GM18517 (cell line): ENCODE data around the gene MUSTN1.

Experiments used
- ATAC-seq: cut with Tn5 transposase; IDR thresholded peaks from one replicate; pipeline ENCODE4 v1.9.1; 2021; ENCODE audit warnings: mild to moderate bottlenecking, moderate library complexity; ENCODE audit not compliant: unreplicated experiment

The MUSTN1 gene

DNA sequence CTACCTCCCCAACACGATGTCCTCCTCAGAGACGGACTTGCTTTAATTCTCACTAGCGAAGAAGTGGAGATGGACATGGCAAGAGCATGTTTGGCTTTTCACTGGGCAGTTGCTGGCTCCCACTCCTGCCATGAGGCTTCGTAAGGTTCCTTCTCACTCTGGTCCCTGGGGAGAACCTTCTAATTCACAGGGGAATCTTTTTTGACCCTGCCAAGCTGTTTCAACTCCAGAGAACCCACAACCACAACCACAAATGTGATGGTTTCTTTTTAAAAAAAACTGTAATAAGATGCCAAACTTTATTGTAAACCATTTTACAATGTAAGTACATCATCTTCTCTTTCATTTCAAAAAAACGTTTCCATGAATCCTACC is 1.6 kb upstream of the MUSTN1 start:
- no peak for ATAC-seq

DNA sequence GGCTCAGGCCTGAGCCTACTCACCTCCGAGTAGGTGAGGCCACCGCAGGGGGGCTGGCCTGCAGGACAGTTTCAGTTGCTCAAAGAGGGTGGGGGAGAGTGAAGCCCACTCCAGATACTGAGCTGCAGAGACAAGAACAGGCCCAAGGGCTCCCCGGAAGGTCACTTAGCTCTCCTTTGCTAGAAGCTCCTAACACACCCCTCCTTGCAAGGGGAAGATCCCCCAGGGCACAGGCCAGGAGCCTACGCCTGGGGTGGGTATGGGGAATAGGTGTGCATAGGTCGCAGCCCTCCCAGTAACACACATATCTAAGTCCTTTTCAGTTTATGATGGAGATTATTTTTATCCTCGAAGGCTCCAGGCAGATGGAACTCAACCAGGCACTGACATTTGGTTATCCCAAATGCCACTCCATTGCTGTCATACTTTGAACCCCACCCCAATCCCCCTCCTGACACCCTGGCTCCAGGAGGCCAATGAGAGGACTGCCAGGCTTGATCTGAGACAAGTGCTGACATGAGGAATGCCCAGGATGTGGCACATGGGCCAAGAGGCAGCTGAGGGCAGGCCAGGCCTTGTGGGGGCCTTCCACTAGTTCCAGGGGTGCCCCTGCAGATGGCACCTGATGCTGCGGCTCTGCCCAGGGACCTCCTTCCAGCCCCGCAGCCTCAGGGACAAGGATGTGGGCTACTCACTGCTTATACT is 1.1 kb upstream of the MUSTN1 start:
- no peak for ATAC-seq

DNA sequence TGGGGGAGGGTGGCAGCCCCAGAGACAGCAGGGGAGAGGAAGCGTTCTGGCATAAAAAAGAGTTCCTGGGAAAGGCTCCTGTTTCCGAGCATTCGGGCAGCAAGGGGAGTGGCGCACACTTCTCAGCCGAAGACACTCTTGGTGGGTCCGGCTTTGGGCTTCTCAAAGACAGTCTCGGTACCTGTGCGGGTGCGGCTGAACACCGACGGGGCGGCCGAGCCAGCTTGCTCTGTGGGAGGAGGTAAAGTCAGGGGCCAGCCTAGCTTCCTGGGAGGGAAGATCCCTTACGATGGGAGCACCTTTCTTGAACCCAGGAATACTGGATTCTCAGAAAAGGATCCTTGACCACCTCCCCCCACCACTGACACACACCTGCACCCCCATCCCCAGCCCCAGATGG is 1.6 kb downstream of the MUSTN1 start:
- ATAC-seq: no peak

DNA sequence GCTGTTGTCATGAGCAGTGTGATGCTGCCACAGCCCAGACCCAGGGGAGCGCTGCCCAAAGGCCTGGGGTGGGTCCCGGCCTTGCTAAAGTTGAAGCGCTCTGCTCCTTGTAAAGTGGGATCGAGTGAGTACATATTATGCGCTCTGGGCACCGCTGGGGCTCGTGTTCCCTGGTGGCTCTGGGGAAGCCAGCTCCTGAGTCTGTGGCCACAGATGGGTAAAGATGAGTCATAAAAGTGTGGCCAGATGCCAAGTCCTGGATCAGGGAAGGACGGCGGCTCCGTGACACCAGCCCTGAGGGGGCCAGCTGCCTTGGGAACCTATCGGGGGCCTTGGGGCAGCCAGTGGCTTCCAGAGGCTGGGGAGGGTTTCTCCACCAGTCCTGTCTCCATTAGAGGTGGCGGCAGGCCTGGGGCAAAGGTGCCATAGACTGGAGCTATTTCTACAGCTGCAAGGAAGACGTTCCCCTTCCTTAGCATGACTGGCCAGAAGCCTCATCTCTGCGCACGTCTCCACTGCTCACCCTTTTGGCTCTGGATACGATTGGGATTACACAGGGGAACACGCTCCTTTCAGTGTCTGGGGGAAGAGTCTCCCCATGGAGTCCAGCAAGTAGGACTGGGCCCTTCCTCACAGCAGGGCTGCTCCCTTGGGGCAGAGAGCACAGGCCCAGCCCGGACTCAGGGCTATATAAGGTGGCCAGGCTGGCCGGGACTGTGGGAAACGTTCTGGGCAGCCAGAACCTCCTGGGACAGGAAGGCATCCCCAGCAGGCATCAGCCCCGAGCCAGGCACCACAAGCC is 3.1 kb downstream of the MUSTN1 start:
- ATAC-seq: no peak

DNA sequence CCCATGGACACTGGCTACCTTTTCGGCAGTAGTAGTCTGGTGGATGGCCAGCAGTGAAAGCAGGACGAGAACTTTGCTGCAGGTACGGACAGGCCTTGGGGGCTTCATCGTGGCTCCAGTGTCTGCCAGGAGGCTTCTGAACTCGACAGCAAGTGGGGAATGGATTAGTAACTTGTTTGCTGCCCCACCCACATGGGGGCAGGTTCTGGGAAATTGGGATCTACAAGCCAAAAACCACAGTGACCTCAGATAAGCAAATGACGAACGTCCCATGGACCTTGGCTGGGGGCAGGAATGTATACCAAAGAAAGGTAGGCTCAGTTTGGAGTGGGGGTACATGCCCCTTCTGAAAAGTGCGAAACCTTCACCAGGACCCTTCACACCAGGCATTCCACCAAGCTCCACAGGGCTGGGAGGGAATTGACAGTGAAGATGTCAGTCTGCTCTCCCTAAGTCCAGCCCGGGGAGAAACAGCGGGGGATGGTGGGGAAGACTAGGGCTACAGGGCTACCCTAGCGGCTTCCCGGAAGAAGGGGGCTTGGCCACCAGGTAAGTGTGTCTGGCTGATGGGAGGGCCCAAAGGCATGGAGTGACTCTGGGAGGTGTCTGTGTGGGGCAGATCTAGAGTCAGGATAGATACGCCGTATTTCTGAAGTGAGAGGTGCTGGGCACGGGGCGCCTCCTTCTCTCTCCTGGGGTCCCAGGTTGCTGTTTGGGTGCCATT is 4.1 kb downstream of the MUSTN1 start, which contains the start of gene ITIH4:
ITIH4 (minus strand) TSS at position 138 of the 724 bp plus-strand sequence; CDS start at position 108, 30 bp downstream.
- no peak for ATAC-seq

DNA sequence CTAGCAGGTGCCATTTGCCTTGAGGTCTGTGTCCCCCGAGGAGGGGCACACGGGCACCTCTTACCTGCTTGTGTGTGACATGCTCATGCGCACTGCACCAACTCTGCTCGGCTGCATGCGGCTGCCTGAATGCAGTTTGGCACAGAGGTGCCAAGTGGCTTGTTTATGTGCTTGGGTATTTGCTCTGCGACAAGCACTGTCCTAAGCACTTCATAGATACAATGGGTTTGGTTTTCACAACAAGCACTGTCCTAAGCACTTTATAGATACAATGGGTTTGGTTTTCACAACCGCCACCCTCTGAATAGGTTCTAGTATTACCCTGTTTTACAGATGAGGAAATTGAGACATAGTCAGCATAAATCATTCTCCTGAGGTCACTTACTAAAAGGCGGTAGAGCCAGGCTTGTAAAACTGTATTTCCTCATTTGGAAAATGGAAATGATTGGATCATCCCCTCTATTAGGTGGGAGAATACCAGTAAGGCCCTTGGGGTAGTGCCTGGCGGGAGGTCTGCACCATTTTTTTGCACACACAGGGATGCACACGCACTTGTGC is 4.8 kb downstream of the MUSTN1 start:
- ATAC-seq: no peak

DNA sequence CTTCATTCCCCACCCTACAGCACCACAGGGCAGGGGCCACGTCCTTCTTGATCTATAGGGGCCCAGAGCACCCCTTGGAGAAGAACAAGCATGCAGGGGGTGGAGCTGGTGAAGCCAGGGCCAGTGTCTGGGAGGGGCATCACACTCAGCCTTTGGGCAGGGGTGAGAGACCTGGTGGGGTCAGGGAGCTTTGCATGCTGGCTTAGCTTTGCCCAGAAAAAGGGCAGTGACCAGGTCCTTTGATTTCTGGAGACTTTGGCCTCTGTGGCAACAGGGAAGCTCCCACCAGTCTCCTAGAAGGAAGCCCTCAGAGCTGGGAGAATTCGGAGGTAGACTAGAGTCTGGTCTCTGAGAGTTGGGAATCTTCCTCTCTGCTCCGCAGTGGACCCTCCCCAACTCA is 5.3 kb downstream of the MUSTN1 start:
- no peak for ATAC-seq

DNA sequence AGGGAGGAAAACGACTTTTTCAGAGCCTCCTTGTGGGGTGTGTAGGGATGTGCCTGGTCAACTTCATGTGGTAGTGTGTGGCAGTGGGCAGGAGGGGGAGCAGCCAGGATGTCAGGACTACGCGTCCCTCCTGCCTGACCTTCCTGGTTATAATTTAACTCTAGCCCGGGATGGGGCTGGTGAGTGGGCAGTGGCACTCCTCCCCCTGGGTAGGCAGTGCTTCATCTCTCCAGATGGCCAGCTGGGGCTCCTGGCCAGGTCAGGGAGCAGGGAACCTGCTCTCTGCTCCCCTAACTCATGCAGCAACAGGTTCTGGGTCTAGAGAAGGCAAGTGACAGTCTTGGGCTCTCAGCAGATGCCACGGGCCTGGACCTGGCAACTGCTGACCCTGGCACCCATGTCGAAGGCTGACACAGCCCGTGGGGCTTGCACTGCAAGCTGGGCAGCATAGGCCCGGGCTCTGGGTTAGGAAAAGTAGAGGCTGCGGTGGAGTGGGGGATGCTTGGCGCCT is 6.9 kb downstream of the MUSTN1 start:
- ATAC-seq: no peak

DNA sequence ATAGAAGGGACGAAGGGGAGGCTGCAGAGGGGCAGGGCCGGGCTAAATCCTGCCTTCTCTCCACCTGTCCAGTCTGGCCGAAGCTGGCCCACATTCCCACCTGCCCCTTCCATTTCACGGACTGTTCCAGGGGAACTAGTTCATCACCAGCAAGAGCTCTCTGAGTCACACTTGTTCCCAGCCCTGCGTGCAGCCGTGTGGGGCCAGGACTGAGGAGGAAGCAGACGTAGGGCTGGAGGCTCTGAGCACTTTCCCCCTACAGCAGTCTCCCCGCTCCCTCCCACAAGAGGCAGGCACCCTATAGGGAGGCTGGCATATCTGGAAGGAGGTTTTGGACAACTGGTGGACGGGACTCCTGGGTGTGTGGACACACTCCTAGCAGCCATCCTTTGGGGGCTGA is 7.4 kb downstream of the MUSTN1 start:
- ATAC-seq: no peak

DNA sequence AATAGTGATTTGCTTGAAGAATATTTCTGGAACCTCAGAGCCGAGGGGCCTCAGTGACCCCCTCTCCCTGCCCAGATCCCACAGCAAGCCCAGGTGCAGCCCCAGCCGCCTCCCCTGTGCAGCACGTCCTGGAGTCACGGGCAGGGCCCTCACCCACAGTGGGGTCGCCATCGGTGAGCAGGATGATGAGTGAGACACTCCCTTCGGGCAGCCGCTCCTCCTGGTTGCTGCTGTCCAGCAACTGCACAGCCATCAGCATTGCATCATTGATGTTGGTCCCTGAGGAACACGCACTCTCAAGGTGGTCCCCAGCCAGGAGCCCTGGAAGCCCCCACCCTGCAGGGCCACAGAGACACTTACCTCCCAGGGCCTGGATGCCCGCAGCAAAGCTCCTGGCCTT is 10.8 kb downstream of the MUSTN1 start:
- ATAC-seq: no peak

DNA sequence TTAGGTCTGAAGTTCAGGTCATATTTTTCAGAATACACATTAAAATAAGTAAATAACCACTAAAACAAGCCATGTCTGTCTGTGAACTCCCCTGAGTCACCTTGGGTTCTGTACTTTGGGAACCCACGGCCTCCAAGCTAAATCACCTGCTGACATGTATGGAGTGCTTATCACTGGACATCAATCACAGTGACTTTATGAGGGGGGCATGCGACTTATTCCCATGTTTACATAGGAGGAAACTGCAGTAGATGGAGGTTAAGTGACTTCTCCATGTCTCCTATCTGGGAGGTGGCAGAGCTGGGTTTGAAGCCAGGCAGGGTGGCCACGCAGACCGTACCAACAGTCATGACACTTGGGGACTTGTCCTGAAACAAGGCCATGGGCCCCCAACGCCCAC is 12.5 kb downstream of the MUSTN1 start:
- ATAC-seq: no peak

DNA sequence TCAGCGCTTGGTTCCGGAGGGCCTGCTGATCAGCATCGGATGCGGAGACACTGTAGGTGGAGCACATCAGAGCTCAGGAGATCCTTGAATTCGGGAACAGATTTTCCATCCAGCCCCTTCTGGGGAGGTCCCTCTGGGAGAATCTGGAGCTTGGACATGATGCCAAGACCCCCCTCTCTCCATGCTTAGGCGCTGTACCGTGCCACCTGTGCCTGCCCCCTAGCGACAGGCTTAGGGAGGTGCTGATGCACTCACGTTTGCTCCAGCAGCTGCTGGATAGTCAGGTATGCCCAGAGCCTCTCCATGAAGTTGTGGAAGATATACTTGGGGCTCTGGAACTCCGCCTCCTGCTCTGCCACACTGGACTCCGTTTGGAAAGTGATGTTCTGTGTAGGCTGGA is 14.1 kb downstream of the MUSTN1 start:
- no peak for ATAC-seq

DNA sequence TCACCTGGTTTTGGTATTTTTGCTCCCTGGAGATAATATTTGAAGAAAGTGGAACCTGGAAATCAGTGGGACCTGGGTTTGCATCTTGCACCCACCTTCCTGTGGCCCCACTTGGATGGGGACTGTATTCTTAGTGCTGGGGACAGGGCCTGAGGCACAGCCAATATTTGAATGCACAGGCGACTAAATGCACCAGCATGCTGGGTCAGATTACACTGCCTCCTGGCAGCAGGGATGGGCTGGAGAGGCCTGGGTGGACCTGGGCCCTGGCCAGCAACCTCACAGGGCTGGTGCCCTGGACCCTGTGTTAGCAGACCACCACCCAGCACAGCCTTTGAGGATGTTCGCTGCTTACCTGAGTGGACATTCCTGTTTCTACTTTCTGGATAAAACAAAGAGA is 14.9 kb downstream of the MUSTN1 start:
- no peak for ATAC-seq

DNA sequence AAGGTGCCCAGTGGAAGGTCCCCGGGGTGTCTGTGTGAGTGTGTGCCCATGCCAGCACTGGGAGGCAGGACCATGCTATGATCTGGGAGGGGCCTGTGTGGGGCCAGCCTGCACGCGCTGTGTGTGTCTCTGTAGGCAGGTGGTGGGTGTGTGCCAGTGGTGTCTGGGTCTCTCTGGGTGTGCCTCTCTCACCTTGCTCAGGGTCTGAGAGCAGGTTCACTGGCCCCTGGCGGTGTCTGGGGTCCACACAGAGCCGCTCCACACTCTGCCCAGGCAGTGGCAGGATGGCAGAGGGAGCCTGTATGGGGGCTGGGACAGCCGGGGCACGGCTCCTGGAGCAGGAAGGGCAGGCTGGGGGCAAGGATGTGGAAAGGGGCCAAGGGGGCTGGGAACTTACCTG is 17.0 kb downstream of the MUSTN1 start:
- no peak for ATAC-seq

DNA sequence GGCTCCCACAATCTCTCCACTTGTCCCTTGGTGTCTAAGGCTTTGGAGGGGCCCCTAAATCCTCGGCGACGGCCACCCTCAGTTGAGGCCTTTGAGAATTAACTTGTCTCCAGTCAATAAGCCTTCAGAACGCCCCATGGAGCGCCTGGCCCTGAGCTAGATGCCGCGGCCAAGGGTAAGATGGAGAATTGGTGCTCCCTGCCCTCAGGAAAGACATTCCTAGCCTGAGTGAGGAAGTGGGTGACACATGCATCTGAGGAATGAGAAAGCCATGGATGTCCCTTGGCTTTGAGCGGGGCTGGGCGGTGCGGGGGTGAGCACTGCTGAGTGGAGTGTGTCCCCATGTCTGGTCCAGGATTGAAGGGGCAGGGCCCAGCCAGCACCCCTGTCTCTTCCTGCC is 17.6 kb downstream of the MUSTN1 start:
- no peak for ATAC-seq

DNA sequence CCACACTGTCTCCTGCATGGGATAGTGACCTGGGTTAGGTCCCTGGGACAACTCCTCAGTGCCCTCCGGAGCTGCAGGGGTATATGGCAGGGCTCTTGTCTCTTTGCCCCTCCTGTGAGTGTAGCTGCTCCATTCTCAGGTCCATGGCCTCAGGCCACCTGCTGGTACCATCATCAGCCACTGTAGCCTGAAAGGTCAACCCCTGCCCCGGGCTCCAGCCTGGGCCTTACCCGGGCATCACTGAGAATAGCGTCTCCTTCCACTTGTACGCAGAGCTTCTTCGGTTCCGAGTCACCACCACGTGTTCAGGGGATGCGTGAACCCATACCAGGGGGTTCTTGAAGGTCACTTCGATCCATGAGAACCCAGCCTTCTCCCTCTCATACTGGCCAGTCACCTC is 18.2 kb downstream of the MUSTN1 start:
- no peak for ATAC-seq

DNA sequence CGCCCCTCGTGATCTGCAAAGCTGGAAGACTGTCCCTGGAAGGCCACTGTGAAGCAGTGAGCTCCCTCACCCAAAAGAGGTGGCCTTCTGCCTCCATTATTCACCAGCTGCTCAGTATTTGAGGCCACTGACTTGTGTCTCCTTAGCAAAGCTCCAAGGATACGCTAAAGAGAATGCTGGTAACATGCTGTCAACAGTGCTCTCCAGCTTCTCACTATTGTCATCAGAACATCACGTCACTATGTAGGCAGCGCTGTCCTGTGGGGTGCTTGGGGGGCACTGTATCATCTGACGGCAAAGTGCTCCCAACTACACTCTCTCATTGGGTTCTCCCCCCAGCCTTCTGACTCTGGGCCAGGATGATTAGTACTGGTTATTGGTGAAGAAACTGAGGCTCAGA is 18.6 kb downstream of the MUSTN1 start:
- ATAC-seq: no peak

DNA sequence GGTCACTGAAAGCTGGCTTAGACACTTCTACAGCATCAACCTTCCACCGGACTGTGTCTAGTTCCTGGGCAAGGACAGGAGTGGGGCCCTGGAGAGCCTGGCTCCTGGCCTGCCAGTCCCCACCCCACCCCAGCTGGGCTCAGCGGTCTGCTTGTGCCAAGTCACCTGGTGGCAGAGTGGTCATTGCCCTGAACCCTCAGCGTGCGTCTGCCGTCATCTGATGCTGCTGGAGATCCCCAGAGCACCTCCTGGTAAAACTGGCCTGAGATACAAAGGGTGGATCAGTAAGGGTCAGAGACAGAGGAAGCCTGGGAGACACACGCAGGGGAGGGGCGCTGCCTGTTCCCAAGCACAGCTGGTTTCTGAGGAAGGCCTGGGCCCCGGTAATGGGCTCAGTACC is 21.0 kb downstream of the MUSTN1 start:
- ATAC-seq: no peak

DNA sequence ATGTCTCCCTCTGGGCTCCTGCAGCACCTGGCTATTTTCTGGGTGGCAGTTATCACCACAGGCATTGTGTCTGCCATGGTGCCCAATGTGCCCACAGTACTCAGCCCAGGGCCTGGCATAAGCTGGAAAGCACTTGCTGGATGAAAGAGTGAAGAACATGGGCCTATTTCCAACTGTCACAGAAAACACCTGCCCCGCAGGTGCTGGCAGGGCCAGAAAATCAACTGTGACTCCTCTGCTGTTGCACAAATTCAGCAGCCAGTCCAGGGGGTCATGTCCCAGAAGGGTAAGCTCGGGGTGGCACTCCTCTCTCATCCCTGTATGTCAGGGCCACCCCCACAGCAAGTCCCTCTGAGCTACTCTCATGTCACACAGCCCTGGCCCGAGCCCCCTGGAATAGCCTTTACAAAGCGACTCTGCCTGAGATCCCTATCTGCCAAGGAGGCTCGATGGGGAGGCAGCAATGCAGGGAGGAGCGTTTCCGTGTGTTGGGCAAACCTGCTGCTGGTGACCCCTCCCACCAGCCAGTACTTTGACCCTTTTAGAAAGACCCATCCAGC is 23.3 kb downstream of the MUSTN1 start:
- no peak for ATAC-seq

DNA sequence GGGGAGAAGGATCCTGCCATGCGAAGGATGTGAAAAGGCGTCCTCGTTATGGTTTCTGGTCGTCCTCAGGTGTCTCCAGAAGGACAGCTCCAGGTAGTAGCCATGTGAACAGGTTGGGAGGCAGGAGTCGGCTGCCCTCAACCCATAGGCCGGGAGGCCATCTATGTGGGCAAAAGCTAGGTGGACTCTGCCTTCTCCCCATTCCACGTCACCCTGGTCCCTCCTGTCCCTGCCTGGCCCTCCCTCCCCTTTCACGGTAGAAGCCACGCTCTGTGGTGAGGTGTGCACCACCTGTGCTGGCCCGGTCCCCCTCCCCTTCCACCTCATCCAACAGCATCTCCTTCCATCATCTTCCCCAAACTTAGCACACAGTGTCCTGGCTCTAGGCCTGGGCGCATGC is 23.9 kb downstream of the MUSTN1 start:
- no peak for ATAC-seq
